GM12878 (cell line): ENCODE results near the gene CPSF3.

Experiments
- CTCF ChIP-seq, 3 experiments: IDR thresholded peaks in 2 of 3; conservative IDR thresholded peaks in 1 of 3; 2 replicates each; pipeline ENCODE4 v1.5.1; 2011; ENCODE audit warnings: low read depth in 3 of 3, low read length in 3 of 3, mild to moderate bottlenecking in 3 of 3, control low read depth in 2 of 3, moderate library complexity in 2 of 3, inconsistent platforms in 1 of 3, mixed read lengths in 1 of 3; ENCODE audit not compliant: control insufficient read depth in 2 of 3, insufficient read depth in 1 of 3; ENCODE audit errors: extremely low read depth in 1 of 3
- MAX ChIP-seq: IDR thresholded peaks from 2 replicates; pipeline ENCODE4 v1.6.1; 2012; ENCODE audit warnings: low read depth, low read length, improper control_type of control experiment

DNA sequence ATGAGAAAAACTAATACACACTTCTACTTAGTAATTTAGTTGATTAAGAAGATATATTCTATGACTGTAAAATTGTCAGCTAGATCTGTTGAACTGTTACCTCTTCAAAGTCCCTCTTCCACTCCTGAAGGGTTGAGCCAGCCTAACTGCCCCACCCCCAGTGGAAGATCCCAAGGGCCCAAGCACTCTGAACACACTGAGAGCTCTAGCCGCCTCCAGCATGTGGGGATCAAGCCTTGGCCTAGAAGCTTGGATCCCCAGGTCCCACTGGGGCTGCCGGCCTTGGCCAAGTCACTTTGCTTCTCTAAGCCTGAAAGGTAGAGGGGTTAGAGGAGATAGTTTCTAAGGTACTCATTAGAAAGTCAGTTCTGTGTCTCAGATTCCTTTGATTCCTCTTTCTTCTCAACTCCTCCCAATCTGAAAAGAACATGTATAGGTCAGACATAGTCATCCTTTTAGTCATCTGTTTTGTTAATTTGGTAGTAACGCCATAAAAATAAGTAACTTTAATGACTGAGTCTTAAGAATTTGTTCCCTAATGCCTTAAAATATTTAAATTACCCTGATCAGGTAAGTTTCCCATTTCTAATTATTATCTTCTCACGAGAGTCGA is 5.6 kb downstream of the CPSF3 start:
- TF ChIP-seq MAX: no peak
- TF ChIP-seq CTCF (IDR thresholded peaks at IDR 0.05 in 2 of 3, conservative IDR thresholded peaks at IDR 0.05 in 1 of 3; ENCODE audit: control insufficient read depth in 2 of 3, extremely low read depth in 1 of 3, insufficient read depth in 1 of 3, low read depth in 3 of 3, low read length in 3 of 3): no peak
